Endometrium (tissue), 2 donors: ENCODE data around the gene SLC35A3.
"Not testable (repeated sequence)": the region's sequence is repeated elsewhere in the genome, so short reads cannot be mapped to it uniquely, and the experiment has no call there.

Source experiments
- FAIRE-seq: peaks from 2 replicates; lab custom pipeline; 2012; peaks lifted over from hg19 to GRCh38; lab: Jason Lieb, UNC
- donor health status: control.
- donor health status: control.

The SLC35A3 gene

GRCh38 chr1:100035214-100035613 lies 65.4 kb downstream of the SLC35A3 start:
- no peak for FAIRE-seq

- FAIRE-seq = no peak
Observed at GRCh38 chr1:100036718-100037655, 67.2 kb downstream of the SLC35A3 start.

GRCh38 chr1:100037656-100037926 lies 67.8 kb downstream of the SLC35A3 start:
- no peak for FAIRE-seq

GRCh38 chr1:100037927-100038659 lies 68.3 kb downstream of the SLC35A3 start:
- FAIRE-seq = no peak

GRCh38 chr1:100038660-100039287 lies 69.0 kb downstream of the SLC35A3 start:
- FAIRE-seq = no peak

- no peak for FAIRE-seq
Observed at GRCh38 chr1:100039591-100039990, 69.8 kb downstream of the SLC35A3 start.

GRCh38 chr1:100045206-100045605 lies 75.4 kb downstream of the SLC35A3 start:
- no peak for FAIRE-seq

GRCh38 chr1:100047235-100047708 lies 77.5 kb downstream of the SLC35A3 start:
- not testable (repeated sequence) for FAIRE-seq

- no peak for FAIRE-seq
Observed at GRCh38 chr1:100050139-100050538, 80.3 kb downstream of the SLC35A3 start.

- FAIRE-seq = no peak
Observed at GRCh38 chr1:100051401-100051800, 81.6 kb downstream of the SLC35A3 start.

- no peak for FAIRE-seq
Observed at GRCh38 chr1:100051893-100052292, 82.1 kb downstream of the SLC35A3 start.

GRCh38 chr1:100053119-100053518 lies 83.3 kb downstream of the SLC35A3 start:
- FAIRE-seq = no peak

- no peak for FAIRE-seq
Observed at GRCh38 chr1:100053727-100054126, 83.9 kb downstream of the SLC35A3 start.

- no peak for FAIRE-seq
Observed at GRCh38 chr1:100061681-100062080, 91.9 kb downstream of the SLC35A3 start.

GRCh38 chr1:100065183-100065968 lies 95.6 kb downstream of the SLC35A3 start:
- no peak for FAIRE-seq

- FAIRE-seq = no peak
Observed at GRCh38 chr1:100065969-100066227, 96.1 kb downstream of the SLC35A3 start.

GRCh38 chr1:100070201-100070939 lies 100.6 kb downstream of the SLC35A3 start:
- no peak for FAIRE-seq

GRCh38 chr1:100073531-100073930 lies 103.7 kb downstream of the SLC35A3 start:
- no peak for FAIRE-seq

GRCh38 chr1:100074604-100075395 lies 105.0 kb downstream of the SLC35A3 start:
- no peak for FAIRE-seq

GRCh38 chr1:100075773-100076172 lies 106.0 kb downstream of the SLC35A3 start:
- FAIRE-seq = no peak

- no peak for FAIRE-seq
Observed at GRCh38 chr1:100076319-100076718, 106.5 kb downstream of the SLC35A3 start.
